SIG-M5 treated with dmso at 0.1 percent for 504 hours (cell line): ENCODE data around the gene SLC37A1.

Experiments
- DNase-seq: peaks from one replicate; lab custom pipeline; 2025; ENCODE audit not compliant: unreplicated experiment; lab: John Stamatoyannopoulos, UW

Gene SLC37A1

DNA sequence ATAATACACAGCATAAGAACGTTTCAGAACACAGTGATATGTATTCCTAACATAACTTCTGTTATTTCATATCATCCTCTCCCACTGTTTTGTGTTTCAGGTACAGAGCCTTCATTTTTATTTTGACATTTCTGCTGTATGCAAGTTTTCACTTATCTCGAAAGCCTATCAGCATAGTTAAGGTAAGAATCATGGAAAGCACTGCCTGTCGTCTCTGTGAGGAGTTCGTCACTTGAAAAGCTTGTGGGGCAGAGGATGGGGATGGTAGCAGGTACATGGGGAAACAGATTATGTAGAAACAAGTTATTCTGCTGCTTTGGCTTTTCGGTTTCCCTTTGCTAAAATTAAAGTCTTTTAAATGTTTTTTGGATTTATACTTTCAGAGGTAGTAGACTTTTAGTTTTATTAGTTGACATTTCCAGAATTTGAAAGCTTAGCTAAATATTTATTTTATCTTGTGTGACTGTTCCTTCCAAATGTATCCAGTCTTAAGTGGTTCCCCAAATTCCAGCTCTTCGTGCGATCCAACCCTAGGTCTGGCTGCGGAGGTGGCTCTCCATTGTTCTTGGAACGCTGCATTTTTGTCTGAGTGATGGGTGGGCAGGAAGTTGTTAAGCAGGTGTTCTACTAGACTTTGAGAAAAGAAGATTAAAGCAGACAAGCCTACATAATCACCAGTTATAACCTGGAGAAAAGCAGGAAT lies 12.2 kb downstream of the SLC37A1 start:
- no peak for DNase-seq

DNA sequence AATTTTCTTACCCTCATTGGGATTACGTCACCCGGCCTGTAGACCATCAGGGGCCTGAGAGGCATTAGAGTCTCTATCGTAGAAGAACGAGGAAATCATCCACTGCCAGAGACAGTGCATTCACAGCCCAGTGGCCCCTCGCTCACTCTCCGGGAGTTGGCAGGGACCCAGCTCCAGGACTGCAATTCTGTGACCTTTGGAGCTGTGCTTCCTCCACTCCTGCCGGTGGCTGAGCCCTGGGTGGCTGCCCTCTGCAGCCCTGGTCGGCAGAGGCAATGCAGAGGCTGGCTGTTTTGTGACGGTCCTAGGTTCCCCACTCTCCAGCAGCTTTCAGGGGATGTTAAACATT lies 12.7 kb downstream of the SLC37A1 start:
- DNase-seq, result no peak

DNA sequence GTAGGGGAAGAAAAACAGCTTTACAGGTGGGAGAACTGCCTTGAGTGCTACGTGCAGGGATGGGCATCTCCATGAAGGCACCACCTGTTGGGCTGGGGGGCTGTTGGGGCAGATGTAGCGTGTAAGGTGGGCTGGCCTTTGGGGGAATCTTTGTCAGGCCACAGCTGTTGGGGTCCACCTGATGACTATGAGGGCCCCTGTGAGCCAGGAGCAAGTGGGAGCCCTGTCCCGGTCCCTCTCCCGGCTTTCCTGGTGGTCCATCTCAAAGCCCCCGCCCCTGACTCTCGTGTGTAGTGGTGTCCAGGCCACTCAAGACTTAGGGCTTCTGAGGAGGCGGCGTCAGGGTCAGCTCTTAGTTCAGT lies 13.5 kb downstream of the SLC37A1 start:
- DNase-seq, result no peak

- DNase-seq, result no peak
These were observed 14.0 kb downstream of the SLC37A1 start for GRCh38 chr21:42527489-42528158.

DNA sequence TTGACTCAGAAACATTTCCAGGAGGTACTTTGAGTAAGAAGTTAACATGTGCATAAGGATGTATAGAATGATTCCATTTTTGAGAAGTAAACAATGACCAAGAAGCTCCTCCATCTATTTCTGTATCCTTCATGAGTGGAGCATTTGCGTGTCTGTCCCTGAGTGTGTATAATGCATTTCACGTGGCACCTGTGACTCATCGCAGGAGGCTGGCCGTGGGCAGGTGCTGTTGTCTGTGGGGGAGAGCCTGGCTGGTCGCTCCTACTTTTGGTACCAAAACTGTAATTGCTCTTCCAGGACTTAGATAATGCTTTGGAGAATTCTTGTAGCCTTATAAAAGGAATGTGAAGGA lies 16.5 kb downstream of the SLC37A1 start:
- no peak for DNase-seq

DNA sequence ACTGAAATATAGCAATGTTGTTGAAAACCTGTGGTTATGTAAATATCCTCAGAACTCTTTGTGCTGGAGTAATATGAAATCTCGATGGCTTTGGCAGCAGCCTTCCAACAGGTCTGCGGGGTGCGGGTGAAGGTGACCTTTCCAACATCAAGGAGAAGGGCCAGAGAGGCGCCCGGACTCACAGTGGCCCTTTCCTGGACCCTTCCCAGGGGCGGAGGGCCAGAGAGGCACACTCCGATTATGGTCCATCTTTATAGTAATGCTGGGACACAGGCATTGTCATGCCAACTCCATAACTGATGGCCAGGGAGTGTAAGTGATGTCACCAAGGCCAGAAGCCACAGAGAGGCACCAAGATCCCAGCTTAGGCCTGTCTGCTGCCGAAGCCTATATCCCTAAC lies 18.1 kb downstream of the SLC37A1 start:
- DNase-seq, result no peak

DNA sequence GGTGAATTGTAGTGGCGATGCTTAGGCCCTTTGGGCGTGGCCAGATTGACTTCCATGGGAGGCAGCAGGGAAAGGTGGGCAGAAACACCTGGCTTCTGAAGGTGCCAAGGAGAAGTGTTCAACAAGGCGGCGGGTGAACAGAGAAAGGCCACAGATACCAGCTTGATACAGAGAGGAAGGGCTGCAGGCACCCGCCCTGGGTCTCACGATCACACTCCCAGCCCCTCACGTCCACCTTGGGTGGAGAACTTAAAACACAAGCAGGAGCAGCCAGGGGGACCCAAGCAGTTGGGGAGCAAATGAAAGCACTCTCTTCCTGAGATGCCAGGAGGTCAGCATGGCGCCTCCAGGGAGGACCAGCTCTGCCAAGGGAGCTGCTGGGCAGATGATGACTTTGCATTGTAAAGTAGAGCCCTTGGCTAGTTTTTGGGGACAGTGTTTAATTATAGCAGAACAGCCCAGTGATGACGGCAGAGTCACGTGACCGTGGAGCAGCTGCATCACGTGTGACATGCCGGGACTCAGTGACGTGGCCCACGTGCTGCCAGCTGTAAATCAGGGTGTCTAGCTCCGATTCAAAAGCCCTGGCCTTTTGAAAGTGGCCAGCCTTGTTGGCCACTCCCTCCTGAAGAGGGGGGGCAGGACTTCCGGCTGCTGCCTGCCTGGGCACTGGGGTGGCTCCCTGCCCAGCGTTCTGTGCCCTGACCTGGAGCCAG lies 19.0 kb downstream of the SLC37A1 start:
- DNase-seq, result no peak

DNA sequence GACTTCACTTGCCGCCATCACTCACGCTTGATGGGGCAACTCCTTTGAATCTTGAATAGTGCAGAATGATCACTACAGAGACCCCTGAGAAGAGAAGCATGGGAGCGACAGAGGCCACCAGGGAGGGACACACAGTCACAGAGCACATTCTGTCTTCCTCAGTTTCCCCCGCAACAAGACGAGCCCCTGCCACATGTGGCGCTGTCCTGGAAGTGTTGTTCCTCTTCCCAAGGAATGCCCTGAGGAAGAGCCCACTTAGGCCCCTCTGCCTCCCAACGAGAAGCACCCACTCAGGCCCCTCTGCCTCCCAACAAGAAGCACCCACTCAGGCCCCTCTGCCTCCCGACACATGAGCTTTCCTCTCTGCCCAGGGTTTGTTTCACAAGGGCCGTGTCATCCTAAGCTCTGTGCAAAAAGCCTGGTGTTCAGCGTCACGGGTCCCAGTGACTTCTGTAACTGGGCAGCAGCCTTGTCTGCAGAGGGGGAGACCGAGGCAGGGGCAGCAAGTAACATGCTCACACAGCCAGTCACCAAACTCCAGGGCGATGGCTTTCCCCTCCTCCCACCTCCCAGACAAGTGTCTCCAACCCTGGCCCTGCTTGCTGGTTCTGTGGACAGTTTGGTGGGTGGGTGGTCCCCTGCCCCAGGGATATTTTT lies 19.8 kb downstream of the SLC37A1 start:
- DNase-seq, result no peak

- DNase-seq, result no peak
These were observed 20.3 kb downstream of the SLC37A1 start for GRCh38 chr21:42533963-42534355.

DNA sequence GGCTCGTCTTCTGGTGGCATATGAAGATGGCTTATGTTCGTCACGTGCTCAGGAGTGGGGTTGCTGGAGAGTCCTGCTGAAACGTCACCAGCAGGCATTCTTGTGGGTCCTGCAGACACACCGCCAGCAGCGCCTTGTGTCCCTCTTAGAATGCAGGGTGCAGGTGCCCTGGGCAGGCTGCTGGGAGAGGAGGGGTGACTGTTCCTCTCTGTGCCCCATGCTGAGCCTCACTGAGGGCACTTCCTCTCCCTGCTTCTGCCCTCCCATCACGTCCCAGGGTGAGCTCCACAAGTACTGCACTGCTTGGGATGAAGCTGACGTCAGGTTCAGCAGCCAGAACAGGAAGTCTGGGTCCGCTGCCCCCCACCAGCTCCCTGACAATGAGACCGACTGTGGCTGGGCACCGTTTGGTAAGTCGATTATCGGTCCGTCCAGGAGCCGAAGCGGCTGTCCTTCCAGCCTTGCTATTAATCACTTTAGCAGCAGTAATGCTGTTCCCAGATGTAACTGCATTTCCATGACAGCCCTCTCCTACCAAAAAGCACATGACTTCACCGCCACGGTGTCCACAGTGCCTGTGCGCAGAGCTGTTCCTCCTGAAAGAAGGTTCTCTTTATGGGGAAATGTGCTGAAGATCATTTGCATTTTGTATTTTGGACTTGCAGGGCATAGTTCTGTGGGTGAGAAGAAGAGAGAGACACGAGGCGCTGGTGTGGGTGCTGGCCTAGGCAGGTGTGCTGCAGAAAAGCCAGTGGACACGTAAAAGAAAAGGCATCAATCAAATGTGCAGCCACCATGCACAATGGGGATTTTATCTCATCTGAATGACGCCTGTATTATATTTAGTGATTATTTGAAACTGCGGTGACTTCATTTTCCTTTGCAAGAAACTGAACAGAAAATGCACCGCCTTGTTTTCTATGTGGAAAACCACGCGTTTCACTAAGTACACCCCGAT lies 21.0 kb downstream of the SLC37A1 start:
- DNase-seq, result no peak

GRCh38 chr21:42535602-42536171 lies 22.0 kb downstream of the SLC37A1 start:
- no peak for DNase-seq

DNA sequence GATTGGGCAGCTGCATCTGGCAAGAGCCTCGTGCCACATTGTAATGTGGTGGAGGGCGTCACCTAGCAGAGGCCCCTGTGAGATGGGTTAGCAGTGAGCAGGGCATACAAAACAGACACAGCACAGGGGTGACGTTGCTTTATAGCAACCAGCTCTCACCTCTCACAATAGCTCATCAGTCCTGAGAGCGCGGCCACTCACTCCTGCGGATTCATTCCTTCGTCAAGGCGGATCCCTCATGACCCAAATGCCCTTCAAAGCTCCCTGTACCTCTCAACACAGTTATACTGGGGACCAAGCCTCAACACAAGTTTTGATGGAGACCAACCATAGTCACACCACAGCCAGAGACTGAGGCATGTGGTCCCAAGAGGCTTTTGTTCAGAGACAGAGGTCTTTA lies 22.9 kb downstream of the SLC37A1 start:
- DNase-seq, result no peak

DNA sequence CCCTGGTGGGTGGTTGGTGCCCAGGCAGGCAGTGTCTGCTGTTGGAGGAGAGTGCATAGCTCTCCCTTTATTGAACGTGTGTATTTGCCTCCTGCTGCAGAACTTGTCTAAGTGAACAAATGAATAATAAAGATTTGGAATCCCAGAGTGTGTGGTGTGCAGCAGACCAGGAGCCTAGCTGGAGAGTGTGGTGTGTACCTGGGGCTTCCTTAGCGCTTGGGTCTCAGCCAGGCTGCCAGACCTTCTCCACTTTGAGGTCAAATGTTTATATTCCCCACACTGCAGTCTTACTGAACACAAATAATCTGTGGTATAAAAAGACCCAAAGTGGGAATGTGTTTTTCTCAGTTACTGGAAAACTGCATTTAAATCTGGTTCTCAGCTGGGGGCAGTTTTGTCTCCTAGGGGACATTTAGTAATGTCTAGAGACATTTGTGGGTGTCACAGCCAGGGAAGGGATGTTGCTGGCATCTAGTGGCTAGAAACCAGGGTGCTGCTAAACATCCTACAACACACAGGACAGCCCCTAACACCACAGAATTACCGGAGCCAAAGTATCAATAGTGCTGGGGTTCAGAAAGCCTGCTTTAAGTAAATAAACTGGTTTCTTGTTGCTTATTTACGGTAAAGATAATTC lies 23.6 kb downstream of the SLC37A1 start:
- DNase-seq, result peak; percentile 16

GRCh38 chr21:42538479-42539275 lies 25.0 kb downstream of the SLC37A1 start:
- peak; percentile 18 for DNase-seq

DNA sequence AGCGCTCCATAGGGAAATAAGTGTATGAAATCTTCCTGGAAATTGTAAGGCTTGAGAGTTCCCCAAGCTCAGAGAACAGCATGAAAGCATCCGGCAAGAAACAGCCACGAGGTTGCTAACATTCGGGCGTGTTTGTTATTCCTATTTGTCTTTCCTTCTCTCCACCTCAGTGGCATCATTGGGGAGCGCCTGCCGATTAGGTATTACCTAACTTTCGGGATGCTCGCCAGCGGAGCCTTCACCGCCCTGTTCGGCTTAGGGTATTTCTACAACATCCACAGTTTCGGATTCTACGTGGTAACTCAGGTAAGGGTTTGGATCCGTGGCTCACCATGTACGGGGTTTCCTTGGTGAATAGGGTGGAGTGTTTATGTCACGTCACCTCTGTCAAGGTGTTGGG lies 25.7 kb downstream of the SLC37A1 start:
- no peak for DNase-seq

DNA sequence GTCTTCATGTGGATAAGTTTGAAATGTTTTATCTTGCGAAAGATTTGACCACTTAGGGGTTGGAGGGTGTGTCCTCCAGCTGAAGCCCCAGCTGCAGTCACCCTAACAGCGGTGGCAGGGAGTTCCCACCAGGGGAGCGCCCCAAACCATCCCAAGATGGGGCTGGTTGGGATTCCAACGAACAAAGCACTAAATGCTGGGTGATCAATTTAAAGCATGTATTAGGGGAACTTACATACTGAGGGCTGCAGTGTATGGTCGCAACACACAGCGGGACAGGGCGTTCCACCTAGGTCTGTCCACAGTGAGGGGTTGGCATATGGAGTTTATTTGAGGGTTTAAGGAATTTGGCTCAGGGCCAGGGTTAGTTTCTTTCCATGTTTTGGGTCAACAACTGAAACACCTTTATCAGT lies 26.3 kb downstream of the SLC37A1 start:
- peak; percentile 12 for DNase-seq

GRCh38 chr21:42540396-42540795 lies 26.7 kb downstream of the SLC37A1 start:
- DNase-seq, result no peak

DNA sequence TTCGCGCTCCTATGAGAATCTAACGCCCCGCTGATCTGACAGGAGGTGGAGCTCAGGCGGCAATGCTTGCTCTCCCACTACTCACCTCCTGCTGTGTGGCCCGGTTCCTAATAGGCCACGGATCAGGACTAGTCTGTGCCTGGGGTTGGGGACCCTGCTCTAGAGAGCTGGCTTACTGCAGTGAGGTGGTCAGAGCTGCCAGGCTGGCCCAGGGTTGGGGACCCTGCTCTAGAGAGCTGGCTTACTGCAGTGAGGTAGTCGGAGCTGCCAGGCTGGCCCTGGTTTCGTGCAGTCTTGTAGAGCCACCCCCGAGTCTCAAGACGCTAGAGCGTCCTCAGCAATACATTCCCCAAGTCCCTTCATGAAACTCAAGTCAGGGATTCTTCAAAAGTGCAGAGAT lies 27.5 kb downstream of the SLC37A1 start:
- no peak for DNase-seq

GRCh38 chr21:42541618-42542017 lies 28.0 kb downstream of the SLC37A1 start:
- no peak for DNase-seq
